ENCODE results near the gene MTF1.

- TF ChIP-seq CTCF (IDR thresholded peaks at IDR 0.05) (no peak), POLR2A (IDR thresholded peaks at IDR 0.05) (no peak), EP300 (IDR thresholded peaks at IDR 0.05) (no peak)
Measured at GRCh38 chr1:37892151-37893047, 33.0 kb upstream of the MTF1 start.
